Measurements from ENCODE around the gene KASH5.

The KASH5 gene, protein sequence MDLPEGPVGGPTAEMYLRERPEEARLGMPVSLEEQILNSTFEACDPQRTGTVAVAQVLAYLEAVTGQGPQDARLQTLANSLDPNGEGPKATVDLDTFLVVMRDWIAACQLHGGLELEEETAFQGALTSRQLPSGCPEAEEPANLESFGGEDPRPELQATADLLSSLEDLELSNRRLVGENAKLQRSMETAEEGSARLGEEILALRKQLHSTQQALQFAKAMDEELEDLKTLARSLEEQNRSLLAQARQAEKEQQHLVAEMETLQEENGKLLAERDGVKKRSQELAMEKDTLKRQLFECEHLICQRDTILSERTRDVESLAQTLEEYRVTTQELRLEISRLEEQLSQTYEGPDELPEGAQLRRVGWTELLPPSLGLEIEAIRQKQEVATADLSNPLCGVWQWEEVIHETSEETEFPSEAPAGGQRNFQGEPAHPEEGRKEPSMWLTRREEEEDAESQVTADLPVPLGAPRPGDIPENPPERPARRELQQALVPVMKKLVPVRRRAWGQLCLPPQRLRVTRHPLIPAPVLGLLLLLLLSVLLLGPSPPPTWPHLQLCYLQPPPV

DNA sequence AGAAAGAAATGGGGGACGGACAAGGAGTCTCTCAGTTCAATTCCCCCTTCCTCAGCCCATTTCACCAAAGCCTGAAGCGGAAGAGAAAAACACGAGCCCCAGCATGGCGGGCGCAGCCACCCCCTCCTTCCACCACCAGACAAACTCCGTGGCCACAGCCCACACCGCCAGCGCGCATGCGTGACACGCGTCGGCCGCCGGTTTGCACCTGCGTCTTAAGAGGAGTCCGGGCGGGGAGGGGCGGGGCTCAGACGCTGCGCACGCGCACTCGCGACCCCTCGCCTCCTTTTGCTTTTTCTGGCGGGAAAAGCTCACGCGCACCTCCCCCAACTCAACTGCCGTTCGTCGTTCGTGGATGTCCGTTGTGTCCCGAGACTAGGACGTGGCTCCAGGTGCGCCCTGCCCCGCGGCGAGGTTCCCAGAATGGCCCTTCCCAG is at the start of gene KASH5:
Gene KASH5 (plus strand): TSS at position 314 of the 437 bp plus-strand sequence. CDS start 2,635 bp downstream, outside the sequence.
- H3K27ac ChIP-seq: peak within 1 kb of the TSS; percentile 37; the same call in 1 of the 2 replicates
- TF ChIP-seq, protein P1, sequence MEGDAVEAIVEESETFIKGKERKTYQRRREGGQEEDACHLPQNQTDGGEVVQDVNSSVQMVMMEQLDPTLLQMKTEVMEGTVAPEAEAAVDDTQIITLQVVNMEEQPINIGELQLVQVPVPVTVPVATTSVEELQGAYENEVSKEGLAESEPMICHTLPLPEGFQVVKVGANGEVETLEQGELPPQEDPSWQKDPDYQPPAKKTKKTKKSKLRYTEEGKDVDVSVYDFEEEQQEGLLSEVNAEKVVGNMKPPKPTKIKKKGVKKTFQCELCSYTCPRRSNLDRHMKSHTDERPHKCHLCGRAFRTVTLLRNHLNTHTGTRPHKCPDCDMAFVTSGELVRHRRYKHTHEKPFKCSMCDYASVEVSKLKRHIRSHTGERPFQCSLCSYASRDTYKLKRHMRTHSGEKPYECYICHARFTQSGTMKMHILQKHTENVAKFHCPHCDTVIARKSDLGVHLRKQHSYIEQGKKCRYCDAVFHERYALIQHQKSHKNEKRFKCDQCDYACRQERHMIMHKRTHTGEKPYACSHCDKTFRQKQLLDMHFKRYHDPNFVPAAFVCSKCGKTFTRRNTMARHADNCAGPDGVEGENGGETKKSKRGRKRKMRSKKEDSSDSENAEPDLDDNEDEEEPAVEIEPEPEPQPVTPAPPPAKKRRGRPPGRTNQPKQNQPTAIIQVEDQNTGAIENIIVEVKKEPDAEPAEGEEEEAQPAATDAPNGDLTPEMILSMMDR (conservative IDR thresholded peaks at IDR 0.05): no peak

DNA sequence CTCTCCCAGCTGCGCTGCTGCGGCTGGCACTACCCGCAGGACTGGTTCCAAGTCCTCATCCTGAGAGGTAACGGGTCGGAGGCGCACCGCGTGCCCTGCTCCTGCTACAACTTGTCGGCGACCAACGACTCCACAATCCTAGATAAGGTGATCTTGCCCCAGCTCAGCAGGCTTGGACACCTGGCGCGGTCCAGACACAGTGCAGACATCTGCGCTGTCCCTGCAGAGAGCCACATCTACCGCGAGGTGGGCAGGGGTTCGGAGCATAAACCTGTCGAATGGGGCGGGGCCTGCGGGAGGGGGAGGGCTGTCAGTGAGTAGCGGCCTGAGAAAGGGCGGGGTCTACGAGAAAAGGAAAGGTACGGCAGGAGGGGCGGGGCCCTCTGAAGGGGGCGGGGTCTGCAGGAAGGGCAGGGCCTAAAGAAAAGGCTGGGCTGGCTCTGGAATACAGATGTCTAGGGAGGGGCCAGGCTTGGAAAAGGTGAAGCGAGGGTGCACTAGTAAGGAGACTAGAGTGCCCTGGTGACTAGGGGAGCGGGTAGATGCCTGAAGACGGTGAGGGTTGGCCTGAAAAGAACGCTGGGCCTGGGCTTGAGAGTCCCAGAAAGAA is 49.3 kb upstream of the KASH5 start:
- H3K27ac ChIP-seq: no peak overlapping the region
- TF ChIP-seq, protein P1 (conservative IDR thresholded peaks at IDR 0.05): no peak

DNA sequence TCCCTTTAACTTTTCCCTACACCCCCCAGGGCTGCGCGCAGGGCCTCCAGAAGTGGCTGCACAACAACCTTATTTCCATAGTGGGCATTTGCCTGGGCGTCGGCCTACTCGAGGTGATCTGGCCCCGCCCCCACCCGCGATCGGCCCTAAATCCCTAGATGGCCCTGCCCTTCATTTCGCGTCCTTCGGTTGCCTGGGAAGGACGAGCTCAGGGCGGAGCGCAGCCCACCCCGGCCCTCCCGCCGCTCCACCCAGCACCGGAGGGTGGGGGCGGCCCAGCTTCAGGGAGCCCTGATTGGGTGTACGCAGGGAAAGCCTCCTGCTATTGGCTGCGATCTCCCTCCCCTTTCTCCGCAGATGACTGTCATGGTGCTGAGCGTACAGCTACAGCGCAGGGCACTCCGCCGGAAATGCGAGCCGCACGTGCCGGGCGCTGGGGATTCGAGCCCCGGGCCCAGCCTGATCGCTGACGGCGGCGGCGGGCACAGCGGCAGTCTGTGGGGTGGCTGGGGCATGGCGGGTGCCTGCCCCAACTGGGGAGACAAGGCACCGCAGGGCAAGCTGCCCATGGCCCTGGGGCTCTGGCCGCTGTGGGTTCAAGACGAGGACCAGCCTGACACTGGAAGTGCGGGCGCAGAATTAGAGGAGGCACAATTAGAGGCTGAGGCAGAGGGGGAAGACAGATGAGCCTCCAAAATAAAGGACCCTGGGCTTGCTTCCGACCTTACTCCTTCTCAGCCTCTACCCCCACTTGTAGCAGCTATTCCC is 48.6 kb upstream of the KASH5 start:
- H3K27ac ChIP-seq: no peak overlapping the region
- TF ChIP-seq, protein P1 (conservative IDR thresholded peaks at IDR 0.05): no peak

DNA sequence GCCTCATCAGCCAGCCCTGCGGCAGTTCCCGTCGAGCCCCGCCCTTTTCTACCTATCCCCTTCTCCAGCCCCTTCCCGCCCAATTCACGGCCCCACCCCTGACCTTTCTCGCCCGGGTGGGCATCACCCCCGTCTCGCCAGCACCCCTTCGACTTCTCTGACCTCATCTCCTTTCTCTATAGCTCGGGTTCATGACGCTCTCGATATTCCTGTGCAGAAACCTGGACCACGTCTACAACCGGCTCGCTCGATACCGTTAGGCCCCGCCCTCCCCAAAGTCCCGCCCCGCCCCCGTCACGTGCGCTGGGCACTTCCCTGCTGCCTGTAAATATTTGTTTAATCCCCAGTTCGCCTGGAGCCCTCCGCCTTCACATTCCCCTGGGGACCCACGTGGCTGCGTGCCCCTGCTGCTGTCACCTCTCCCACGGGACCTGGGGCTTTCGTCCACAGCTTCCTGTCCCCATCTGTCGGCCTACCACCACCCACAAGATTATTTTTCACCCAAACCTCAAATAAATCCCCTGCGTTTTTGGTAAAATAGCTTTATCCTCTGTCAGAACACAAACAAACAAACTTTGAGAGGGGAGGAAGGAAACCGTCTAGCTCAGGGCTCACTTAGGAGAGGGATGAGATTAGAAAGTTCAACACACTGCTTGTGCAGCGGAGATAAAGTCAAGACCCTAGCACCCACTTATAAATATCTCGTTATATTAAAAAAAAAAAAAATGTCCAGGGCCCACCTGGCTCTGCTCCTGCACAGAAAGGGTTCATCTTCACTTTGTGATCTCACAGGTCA is 47.8 kb upstream of the KASH5 start:
- H3K27ac ChIP-seq: peak overlapping the region; percentile 50
- TF ChIP-seq, protein P1 (conservative IDR thresholded peaks at IDR 0.05): no peak

DNA sequence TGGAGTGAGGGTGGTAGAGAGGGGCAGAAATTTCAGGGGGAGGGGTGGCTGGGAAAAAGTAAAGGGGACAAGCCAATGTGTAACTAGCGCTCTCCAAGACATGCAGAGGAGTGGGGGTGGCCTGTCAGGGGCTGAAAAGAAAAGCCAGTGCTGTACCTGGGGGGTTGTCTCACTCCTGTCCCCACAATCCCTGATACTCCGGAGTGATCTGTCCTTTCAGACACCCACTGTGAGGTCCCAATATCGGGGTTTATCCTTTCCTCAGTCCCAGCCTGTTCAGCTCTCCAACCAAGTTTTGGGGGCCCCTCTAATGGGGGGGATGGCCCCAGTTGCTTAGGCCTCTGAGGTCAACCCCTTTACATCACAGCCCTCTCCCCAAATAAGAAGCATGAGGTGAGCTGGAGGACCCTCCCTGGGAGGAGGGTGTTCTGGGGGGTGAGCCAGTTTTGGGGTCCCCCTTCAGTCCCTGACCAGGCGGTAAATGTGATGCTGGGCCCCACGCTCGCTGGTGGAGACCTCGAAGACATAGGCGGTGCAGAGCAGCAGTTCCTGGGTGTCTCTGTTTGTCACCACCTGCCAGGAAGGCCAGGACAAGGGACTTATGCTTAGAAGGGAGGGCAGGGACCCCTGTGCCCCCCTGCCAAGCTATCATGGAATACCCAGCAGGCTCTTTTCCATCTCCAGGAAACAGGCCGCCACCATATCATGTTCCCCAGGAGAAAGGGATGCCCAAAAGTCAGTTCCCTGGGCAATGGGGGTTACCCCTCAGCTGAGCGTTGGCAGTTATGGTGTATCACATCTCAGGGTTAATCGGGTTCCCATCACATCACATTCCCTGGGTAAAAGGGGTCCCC is 47.0 kb upstream of the KASH5 start:
- TF ChIP-seq, protein P1 (conservative IDR thresholded peaks at IDR 0.05): no peak

DNA sequence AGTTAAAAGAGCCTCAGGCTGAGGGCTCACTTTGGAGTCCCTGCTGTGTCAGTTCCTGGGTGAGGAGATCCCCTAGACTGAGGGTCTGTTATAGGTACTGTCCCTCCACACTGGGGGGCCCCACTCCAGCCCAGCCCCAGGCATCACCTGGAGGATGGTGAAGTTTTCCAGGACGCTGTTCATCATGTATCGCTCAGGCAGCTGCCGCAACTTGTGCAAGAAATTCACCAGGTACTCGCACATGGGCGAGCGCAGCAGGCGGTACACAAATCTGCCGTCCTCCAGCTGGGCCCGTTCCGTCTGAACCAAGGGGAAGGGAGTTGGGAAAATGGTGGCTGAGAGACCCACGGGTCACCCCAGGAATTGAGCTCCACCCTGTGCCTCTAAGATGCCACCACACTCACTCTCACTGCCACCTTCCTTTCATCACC is 45.7 kb upstream of the KASH5 start:
- no peak overlapping the region for H3K27ac ChIP-seq
- TF ChIP-seq, protein P1 (conservative IDR thresholded peaks at IDR 0.05): no peak

More for the DNA sequence above, 47.0 kb upstream of the KASH5 start:
- H3K27ac ChIP-seq: peak overlapping the region; percentile 50
